Tibial nerve (tissue), 4 donors: ENCODE measurements around the gene SOS2.

Source experiments
- EP300 ChIP-seq, 2 donors: sonication (generic); formaldehyde crosslinking; IDR thresholded peaks; one replicate each; pipeline ENCODE4 v1.6.1; 2017; ENCODE audit warnings: antibody characterized with exemption in 2 of 2, mild to moderate bottlenecking in 1 of 2
- POLR2A ChIP-seq, 2 donors: fragments of 450-650 bp; IDR thresholded peaks; one replicate each; pipeline ENCODE4 v1.6.1; 2017; ENCODE audit warnings: antibody characterized with exemption in 2 of 2, mild to moderate bottlenecking in 2 of 2, moderate library complexity in 2 of 2
- TF ChIP-seq, protein P1 (sequence below), 5 experiments: fragments of 200-600 bp in 3 of 5; fragments of 450-650 bp in 2 of 5; sonication (generic) in 3 of 5; IDR thresholded peaks; one replicate each; pipeline ENCODE4 v1.5.1; 2016 to 2019; ENCODE audit warnings: antibody characterized with exemption in 5 of 5, mild to moderate bottlenecking in 3 of 5, moderate library complexity in 2 of 5

DNA sequence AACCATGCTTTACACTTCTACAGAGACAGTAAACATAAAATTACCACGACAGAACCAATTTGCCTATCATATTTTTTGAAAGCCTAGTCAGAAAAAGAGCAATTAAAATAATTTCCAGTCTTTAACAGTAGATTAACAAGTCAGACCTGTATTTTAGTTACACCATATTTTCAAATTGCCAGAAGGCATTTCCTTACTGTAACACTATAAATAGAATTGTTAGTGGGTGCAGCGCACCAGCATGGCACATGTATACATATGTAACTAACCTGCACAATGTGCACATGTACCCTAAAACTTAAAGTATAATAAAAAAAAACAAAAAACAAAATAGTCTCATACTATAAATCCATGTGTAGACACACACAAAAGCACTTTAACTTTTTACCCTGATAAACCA lies 16.0 kb downstream of the SOS2 start:
- TF ChIP-seq, protein P1, sequence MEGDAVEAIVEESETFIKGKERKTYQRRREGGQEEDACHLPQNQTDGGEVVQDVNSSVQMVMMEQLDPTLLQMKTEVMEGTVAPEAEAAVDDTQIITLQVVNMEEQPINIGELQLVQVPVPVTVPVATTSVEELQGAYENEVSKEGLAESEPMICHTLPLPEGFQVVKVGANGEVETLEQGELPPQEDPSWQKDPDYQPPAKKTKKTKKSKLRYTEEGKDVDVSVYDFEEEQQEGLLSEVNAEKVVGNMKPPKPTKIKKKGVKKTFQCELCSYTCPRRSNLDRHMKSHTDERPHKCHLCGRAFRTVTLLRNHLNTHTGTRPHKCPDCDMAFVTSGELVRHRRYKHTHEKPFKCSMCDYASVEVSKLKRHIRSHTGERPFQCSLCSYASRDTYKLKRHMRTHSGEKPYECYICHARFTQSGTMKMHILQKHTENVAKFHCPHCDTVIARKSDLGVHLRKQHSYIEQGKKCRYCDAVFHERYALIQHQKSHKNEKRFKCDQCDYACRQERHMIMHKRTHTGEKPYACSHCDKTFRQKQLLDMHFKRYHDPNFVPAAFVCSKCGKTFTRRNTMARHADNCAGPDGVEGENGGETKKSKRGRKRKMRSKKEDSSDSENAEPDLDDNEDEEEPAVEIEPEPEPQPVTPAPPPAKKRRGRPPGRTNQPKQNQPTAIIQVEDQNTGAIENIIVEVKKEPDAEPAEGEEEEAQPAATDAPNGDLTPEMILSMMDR (IDR thresholded peaks at IDR 0.05) = no peak
- no peak for TF ChIP-seq EP300 (IDR thresholded peaks at IDR 0.05)
- no peak for TF ChIP-seq POLR2A (IDR thresholded peaks at IDR 0.05)
